HL-60/S4 treated with phorbol 12-myristate 13-acetate at 8.2 ng/mL for 4 days and 3 days (cell line): ENCODE results near the gene FGF19.

Experiments used
- in situ Hi-C: fragments of 300-500 bp; cut with MboI; formaldehyde crosslinking; loops from 2 replicates; pipeline ENCODE4 v1.15.0; 2022; ENCODE audit warnings: low sequenced_read_pairs

FGF19 gene

DNA sequence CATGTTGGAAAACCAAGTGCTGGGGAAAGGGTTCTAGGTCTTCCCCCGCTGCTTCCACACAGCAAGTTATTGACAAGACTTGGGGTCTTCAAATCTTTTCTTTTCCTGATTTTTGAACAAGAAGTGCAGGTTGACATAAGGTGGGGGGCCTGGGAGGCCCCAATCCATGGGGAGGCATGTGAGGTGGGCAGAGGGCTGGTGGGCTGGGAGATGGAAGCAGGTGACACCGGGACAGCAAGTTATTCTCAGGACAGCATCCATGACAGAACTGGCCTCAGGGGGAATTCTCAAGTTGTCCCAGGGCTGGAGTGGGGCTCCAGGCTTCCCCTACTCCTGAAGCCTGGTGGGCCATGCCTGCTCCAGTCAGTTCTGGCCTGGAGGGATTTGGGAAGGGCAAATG is 5.5 kb downstream of the FGF19 start:
- in situ Hi-C loops, result loop anchor here (25.0 kb wide), 1 partner anchor 489 kb away; no protein-coding TSS in a partner anchor

DNA sequence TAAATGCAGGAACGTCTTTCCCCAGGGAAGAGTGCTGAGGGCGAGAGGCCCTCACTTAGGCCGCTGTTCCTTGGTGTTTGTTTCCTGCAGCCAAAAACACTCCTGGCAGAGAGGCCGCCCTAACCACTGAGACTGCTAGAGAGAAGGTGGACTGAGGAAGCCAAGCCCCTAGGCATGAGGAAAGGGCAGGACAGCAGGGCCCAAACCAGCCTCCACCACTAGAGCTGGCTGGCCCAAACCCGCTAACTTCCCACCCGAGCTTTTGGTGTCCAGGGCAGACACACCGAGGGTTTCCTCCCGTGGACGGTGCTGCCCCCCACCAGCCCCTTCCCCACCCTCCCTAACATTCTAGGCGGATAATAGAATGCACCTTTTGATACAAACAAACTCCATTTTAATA is 6.0 kb downstream of the FGF19 start:
- in situ Hi-C loops, result loop anchor here (25.0 kb wide), 1 partner anchor 489 kb away; no protein-coding TSS in a partner anchor

DNA sequence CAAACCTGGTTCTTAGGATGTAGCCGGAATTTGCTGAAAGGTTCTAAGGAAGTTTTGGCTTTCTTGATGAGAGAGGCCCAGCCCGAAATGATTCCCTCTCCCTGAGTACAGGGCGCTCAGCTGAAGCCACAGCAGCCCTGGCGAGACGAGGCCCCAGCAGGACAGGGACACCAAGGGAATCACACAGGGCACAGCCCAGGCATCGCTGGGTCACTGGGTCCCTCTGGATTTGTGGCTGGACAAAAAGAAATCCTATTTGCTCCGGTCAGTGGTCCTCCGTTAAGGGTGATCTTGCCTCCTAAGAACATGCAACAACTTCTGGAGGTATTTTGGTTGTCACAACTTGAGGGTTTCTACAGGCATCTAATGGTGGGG is 6.4 kb downstream of the FGF19 start:
- in situ Hi-C loops, result loop anchor here (25.0 kb wide), 1 partner anchor 490 kb away; no protein-coding TSS in a partner anchor

DNA sequence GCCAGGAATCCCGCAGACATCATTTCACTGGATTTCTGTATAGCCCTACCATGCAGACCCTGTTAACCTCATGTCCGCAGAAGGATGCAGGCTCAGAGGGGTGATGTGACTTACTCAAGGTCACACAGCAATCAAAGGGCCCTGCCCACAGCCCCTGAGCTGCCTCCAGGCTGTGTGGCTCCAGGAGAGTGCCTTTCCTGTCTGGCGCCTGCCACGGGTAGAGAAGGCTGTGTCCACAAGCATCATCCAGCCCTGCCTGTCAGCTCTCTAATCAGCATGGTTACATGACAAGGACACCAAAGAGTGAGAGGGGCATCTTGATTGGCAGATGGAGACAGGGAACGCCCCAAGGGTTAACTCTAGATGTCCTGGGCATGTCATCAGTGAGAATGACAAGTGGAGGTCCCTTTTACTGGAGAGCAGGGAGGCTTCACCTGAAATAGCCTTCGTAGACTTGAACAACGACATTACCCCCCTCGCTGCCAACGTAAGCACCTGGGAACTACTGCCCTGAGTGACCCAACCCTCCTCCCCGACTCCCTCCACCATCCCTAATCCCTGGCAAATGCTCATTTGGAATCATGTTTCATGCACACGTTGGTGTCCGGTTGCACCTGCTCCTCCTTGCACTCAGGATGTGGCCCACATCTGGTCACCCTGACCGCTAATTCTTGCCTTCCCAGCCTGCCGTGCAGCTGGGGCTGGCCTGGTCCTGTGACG is 6.9 kb downstream of the FGF19 start:
- in situ Hi-C loops, result loop anchor here (25.0 kb wide), 1 partner anchor 490 kb away; no protein-coding TSS in a partner anchor

DNA sequence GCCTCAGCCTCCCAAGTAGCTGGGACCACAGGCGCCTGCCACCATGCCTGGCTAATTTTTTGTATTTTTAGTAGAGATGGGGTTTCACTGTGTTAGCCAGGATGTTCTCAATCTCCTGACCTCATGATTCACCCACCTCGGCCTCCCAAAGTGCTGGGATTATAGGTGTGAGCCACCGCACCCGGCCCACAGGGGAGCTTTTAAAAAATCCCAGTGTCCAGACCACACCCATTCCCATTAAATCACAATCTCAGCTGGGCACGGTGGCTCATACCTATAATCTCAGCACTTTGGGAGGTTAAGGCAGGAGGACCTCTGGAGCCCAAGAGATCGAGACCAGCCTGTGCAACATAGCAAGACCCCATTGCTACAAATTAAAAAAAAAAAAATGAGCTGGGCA is 7.8 kb downstream of the FGF19 start:
- in situ Hi-C loops, result loop anchor here (25.0 kb wide), 1 partner anchor 491 kb away; no protein-coding TSS in a partner anchor

DNA sequence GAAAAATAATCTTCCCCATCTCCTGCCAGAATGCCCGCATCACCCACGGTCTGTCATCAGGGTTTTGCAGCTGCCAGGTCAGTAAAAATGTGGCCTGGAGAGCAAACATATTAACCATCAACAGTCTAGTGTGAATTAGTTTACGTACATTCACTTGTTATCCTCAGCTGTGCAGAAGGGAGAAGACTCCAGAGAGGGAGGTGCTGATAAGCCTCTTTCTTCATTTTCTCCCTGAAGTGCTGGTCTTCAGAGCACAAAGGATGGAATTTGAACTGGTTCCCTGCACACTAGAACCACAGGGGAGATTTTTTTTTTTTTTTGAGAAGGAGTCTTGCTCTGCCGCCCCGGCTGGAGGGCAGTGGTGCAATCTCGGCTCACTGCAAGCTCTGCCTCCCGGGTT is 8.2 kb downstream of the FGF19 start:
- in situ Hi-C loops, result loop anchor here (25.0 kb wide), 1 partner anchor 492 kb away; no protein-coding TSS in a partner anchor

DNA sequence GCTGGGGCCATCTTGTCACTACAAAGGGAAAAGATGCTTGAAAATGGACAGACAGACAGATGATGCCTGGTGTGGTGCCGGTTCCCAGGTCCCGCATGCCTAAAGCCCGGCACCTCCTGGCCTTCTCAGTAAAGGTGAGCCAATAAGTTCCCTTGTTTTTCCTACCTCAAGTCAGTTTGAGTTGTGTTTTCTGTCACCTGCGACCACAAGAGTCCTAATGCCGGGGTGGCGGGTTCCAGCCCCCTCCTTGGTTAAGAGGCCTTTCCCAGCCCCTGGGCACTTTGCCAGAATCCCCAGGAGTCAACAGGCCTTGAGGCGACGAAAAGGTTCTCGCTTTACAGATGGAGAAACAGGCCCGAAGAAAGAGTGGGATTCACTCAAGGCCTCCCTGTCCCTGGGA is 9.0 kb downstream of the FGF19 start:
- in situ Hi-C loops, result loop anchor here (25.0 kb wide), 1 partner anchor 493 kb away; no protein-coding TSS in a partner anchor

DNA sequence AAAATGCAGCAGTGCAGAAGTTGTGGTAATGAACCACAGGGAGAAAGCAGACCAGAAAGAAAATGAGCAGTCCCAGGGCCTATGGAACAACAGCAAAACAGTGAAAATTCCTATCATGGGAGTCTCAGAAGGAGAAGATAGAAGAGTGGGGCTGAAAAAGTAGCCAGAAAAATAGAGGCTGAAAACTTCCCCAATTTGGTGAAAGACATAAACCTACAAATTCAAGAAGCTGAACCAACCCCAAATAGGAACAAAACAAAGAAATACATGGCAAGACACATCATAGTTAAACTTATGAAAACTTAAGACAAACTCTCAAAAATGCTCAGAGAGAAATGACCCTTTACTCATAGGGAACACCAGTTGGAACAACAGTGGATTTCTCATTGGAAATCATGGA is 11.4 kb downstream of the FGF19 start:
- in situ Hi-C loops, result loop anchor here (25.0 kb wide), 1 partner anchor 495 kb away; no protein-coding TSS in a partner anchor

DNA sequence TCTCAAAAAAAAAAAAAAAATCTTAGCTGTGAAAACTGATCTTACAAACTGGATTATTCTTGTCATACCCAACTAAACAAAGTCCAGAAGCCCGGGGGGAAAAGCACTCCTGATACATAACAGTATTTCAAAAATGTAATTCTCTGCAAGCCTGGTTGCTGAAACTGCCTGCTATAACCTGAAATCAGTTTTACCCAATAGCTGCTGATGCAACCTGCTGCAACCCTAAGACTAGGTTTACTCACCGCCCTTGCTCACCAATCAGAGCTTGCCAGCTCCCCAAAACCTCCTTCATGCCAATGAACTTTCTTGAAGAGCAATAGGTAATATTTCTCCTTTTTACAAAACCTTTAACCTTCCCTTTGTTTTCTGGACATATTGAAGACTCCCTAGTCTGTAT is 12.4 kb downstream of the FGF19 start:
- in situ Hi-C loops, result loop anchor here (25.0 kb wide), 1 partner anchor 496 kb away; no protein-coding TSS in a partner anchor

DNA sequence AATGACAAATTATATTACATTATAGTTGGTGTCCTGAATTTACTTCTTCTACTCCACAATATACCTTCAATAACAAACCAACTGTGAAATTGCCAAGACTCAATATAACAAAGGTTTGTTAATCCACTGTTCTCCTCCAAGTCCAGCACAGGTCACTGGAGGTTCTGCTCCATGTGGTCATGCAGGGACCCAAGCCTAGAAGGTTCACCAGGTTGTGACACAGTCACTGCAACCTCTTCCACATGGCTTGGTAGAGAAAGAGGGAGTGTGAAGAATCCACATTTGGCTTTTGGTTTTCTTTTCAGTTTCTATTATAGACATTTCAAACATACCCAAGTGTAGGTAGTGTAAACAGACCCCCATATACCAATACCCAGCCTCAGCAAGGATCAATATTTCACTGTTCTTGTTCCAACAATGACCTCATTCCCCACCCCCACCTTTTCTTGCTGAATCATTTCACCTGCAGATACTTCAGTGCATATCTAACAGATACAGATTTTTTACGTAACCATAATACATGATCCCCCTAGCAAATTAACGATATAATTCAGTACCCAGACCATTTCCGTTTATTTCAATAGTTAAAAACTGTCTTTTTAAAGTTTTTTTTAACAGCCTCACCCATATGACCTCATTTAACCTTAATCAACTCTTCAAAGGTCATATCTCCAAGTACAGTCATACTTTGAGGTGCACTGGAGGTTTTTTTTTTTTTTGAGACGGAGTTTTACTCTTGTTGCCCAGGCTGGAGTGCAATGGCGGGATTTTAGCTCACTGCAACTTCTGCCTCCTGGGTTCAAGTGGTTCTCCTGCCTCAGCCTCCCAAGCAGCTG is 14.1 kb downstream of the FGF19 start:
- in situ Hi-C loops, result loop anchor here (25.0 kb wide), 1 partner anchor 498 kb away; no protein-coding TSS in a partner anchor

DNA sequence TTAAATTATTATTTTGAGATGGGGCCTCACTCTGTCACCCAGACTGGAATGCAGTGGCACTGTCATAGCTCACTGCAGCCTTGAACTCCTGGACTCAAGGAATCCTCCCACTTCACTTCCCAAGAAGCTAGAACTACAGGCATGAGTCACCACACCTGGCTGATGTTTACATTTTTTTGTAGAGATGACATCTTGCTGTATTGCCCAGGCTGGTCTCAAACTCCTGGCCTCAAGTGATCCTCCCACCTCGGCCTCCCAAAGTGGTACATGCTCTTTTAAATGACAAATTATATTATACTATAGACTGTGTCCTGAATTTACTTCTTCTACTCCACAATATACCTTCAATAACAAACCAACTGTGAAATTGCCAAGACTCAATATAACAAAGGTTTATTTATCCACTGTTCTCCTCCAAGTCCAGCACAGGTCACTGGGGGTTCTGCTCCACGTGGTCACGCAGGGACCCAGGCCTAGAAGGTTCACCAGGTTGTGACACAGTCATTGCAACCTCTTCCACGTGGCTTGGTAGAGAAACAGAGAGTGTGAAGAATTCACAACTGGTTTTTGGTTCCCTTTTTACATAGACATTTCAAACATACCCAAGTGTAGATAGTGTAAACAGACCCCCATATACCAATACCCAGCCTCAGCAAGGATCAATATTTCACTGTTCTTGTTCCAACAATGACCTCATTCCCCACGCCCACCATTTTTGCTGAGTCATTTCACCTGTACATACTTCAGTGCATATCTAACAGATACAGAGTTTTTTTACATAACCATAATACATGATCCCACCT is 15.7 kb downstream of the FGF19 start:
- in situ Hi-C loops, result loop anchor here (25.0 kb wide), 1 partner anchor 499 kb away; no protein-coding TSS in a partner anchor

DNA sequence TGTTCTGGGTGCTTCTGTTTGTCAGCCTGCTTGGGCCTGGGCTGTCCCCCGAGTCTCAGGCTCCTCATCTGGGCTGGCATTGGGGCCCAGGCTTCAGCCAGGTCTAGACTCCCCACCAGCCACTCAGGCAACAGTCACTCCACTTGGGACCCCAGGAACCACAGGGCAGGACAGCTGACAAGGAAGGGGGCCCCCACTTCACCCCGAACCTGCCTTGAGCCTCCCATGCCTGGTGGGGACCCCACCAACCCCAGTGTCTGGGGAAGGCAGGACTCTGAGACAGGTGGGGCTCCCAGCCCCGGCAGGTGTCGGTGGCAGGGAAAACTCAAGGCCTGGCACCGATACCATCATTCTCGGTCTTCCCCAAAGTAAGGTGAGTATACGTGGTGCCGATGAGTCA is 17.0 kb downstream of the FGF19 start:
- in situ Hi-C loops, result loop anchor here (25.0 kb wide), 1 partner anchor 500 kb away; no protein-coding TSS in a partner anchor

DNA sequence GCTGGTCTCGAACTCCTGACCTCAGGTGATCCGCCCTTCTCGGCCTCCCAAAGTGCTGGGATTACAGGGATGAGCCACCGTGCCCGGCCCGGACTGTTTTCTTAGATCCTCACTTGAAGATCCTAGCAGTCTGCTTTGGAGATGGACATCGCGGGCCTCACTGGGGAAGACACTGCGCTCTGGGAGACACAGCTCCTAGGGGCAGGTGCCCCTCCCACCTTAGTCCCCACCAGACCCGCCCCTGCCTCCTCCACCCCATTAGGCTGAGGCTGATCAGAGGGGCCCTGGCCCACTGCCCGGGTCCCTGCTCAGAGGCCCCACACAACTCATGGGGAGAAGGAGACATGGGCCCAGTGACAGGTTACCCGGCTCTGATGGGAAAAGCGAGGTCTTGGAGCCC is 17.4 kb downstream of the FGF19 start:
- in situ Hi-C loops, result loop anchor here (25.0 kb wide), 1 partner anchor 501 kb away; no protein-coding TSS in a partner anchor

DNA sequence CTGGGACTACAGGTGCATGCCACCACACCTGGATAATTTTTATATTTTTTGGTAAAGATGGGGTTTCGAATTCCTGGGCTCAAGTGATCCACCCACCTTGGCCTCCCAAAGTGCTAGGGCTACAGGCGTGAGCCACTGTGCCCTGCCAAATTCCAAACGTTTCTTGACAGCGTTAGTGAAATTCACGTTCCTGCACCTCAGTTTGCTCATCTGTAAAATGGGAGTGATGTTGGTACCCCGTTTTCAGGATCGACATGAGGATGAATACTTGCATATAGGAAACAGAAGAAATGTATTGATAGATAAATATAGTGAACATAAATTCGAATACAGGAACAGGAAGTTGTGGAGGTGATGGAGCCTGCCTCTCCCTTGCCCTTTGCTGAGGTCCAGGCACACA is 18.5 kb downstream of the FGF19 start:
- in situ Hi-C loops, result loop anchor here (25.0 kb wide), 1 partner anchor 502 kb away; no protein-coding TSS in a partner anchor

DNA sequence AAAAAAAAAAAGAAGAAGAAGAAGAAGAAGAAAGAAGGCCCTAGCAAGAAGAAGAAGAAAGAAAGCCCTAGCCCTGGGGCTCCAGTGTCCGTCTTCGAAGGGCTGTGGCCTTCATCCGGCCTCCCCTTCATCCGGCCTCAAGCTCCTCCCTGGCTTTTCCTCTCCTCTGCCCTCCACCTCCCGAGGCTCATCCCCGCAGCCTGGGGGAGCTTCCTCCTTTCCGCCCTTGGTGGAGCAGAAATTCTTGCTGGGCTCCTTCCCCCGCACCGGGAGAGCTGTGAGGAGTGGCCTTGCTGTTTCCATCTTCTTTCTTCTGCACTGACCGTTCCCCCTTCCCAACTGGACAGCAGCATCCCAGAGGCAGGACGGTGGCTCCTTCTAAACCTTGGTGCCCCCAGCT is 19.2 kb downstream of the FGF19 start:
- in situ Hi-C loops, result loop anchor here (25.0 kb wide), 1 partner anchor 503 kb away; no protein-coding TSS in a partner anchor

DNA sequence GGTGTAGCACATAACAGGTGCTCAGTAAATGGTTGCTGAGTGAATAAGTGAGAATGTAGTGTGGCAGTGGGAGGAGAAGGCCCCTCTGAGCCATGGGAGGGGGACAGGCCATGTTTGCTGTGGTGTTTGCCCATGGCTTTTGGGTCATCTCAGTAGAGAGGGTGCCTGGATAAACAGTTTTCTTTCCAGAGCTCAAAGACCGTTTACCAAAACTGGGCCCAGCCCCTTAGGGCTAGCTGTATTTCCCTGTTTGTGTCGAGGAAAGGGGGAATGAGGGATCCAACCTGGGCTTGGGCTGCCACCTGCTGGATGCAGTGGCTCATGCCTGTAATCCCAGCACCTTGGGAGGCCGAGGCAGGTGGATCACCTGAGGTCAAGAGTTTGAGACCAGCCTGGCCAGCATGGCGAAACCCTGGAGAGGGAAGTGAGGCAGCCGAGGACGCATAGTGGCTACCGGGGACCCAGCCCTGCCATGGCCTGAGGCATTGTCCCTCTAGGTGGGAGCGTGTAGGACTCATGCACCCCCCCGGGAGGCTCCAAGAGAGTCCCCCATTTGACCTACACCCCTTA is 20.0 kb downstream of the FGF19 start:
- in situ Hi-C loops, result loop anchor here (25.0 kb wide), 1 partner anchor 503 kb away; no protein-coding TSS in a partner anchor

DNA sequence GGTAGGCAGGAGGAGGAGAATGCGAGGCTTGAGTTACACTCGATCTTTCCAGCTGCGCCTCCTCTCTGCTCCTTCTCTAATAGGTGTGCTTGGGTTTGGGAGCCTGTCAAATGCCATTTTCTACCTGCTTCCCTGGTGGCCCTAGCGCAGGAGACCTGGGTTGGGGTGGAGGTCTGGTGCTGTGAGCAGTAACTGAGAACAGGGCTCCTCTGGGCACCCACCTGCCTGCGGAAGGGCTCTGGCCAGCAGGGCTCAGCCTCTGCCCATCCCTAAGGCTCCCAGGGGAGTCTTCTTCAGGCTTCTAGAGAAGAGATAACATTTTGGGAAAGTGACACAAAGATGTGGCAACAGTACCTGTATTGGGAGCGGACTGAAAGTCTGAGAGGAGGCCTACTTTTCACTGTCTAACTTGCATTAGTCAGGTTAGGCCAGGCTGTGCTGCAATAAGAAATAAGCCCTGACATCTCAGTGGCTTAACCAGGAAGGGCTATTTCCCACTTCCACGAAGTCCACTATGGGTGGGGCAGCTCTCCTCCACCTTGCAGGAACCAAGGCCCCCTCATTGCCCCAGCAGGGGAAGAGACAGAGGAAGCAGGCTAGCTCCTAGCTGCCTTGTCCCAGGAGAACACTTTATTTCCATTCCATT is 21.0 kb downstream of the FGF19 start:
- in situ Hi-C loops, result loop anchor here (25.0 kb wide), 1 partner anchor 504 kb away; no protein-coding TSS in a partner anchor

DNA sequence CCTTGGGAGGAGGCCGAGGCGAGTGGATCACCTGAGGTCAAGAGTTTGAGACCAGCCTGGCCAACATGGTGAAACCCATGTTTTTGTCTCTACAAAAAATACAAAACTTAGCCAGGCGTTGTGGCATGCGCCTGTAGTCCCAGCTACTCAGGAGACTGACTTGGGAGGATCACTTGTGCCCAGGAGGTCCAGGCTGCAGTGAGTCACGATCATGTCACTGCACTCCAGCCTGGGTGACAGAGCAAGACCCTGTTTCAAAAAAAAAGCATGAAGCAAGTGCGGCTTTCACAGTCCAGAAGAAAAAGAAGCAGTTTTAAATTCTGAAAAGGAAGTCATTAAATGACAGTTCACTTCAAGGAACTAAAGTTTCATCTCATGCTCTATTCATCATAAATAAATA is 21.6 kb downstream of the FGF19 start:
- in situ Hi-C loops, result loop anchor here (25.0 kb wide), 1 partner anchor 505 kb away; no protein-coding TSS in a partner anchor

DNA sequence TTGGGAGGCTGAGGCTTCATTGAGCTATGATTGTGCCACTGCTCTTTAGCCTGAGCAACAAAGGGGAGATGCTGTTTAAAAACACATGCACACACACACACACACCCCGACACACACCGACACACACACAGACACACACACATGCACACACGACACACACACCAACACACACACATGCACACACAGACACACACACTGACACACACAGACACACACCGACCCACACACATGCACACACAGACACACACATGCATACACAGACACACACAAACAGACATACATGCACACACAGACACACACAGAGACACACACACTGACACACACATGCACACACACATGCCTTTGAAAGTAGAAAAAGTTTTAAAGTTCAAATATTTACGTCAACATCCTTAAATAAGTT is 23.1 kb downstream of the FGF19 start:
- in situ Hi-C loops, result loop anchor here (25.0 kb wide), 1 partner anchor 507 kb away; no protein-coding TSS in a partner anchor
